AG04450 (cell line): ENCODE data around the gene SORL1. TPM values are rescaled to one million over a fixed set of nuclear protein-coding genes. Genes with fewer than 3 reads are reported as not detected.
A peak's percentile ranks its signal among the peaks of the same experiment; 100 is the strongest.

Experiments
- CTCF ChIA-PET: fragments of 300-600, 350-600 bp; formaldehyde crosslinking; extraction: SDS; loops from one replicate; lab custom pipeline; 2022; ENCODE audit warnings: antibody characterized with exemption, inconsistent platforms; lab: Charles Lee
- POLR2A ChIA-PET: fragments of 350-600 bp; formaldehyde crosslinking; extraction: SDS; loops from one replicate; lab custom pipeline; 2021; ENCODE audit warnings: antibody characterized with exemption, inconsistent platforms; lab: Yijun Ruan, JAX
- DNase-seq: peaks from one replicate; pipeline ENCODE4 v3.0.0-alpha.2; 2011; ENCODE audit warnings: low read depth, low spot score
- H3K27ac ChIP-seq: one replicate; pipeline ENCODE4 v1.5.1; 2012; ENCODE audit warnings: low read depth, low read length, control low read depth
- H3K27me3 ChIP-seq: one replicate; pipeline ENCODE4 v1.6.0; 2012; ENCODE audit warnings: low read length; ENCODE audit not compliant: control insufficient read depth, insufficient read depth
- H3K4me3 ChIP-seq: 2 replicates; pipeline ENCODE4 v1.5.1; 2011; ENCODE audit warnings: mild to moderate bottlenecking, low read depth, low read length, control low read depth
- H3K9me3 ChIP-seq: 2 replicates; pipeline ENCODE4 v1.5.1; 2012; ENCODE audit warnings: low read length; ENCODE audit not compliant: control insufficient read depth, insufficient read depth
- polyA plus RNA-seq: library from polyadenylated mRNA; depleted of rRNA; stranded (reverse); fragments of >200 nt; gene quantifications from 2 replicates; pipeline ENCODE4 v1.2.3, GENCODE V29; 2011
- TF ChIP-seq, protein P1 (sequence below): IDR thresholded peaks from 2 replicates; pipeline ENCODE4 v1.5.1; 2011; ENCODE audit warnings: low read depth, low read length, control low read depth, inconsistent platforms

Gene SORL1
- polyA plus RNA-seq, 1 experiment, result 5.4 TPM

DNA sequence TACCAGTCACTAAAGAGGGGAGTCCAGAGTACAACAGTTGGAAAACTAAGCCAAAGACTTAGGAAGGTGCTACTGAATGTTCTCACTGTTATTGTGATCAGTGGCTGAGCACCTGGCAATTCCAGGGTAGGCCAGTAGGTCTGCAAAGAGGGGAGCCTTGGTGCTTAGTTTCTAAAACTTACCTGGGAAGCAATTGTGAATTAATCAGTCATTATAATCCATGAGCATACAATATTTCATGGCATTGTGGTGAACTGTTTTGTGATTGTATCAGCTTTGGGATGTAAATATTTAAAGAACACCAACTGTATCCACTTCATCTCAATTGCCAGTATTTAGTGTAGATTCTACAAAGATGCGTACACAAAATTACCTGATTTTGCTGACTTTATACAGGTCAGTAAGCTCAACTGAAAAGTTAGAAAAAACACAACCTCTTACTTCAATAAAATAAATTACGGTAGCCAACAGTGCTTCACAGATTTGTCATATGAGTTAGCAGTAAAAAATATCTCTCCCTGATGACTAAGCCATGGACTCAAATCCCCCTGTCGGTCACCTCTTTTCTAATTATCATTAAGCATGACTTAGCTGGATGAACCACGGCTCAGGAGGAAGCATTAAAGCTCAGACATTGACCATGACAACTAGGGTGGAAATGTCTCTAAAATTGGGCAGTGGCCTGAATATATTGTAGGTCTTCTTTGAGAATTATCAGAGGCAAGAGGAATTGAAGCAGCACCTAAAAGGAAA is 30.8 kb upstream of the SORL1 start:
- POLR2A ChIA-PET, result no interaction called here
- peaks cover 12% of the 10 kb centered on the region for H3K27me3 ChIP-seq
- CTCF ChIA-PET, result no interaction called here
- H3K9me3 ChIP-seq, result no peaks in the 10 kb centered on the region
- H3K4me3 ChIP-seq, result no peak overlapping the region
- no peak for DNase-seq
- TF ChIP-seq, protein P1, sequence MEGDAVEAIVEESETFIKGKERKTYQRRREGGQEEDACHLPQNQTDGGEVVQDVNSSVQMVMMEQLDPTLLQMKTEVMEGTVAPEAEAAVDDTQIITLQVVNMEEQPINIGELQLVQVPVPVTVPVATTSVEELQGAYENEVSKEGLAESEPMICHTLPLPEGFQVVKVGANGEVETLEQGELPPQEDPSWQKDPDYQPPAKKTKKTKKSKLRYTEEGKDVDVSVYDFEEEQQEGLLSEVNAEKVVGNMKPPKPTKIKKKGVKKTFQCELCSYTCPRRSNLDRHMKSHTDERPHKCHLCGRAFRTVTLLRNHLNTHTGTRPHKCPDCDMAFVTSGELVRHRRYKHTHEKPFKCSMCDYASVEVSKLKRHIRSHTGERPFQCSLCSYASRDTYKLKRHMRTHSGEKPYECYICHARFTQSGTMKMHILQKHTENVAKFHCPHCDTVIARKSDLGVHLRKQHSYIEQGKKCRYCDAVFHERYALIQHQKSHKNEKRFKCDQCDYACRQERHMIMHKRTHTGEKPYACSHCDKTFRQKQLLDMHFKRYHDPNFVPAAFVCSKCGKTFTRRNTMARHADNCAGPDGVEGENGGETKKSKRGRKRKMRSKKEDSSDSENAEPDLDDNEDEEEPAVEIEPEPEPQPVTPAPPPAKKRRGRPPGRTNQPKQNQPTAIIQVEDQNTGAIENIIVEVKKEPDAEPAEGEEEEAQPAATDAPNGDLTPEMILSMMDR, result no peak
- H3K27ac ChIP-seq, result no peak overlapping the region

DNA sequence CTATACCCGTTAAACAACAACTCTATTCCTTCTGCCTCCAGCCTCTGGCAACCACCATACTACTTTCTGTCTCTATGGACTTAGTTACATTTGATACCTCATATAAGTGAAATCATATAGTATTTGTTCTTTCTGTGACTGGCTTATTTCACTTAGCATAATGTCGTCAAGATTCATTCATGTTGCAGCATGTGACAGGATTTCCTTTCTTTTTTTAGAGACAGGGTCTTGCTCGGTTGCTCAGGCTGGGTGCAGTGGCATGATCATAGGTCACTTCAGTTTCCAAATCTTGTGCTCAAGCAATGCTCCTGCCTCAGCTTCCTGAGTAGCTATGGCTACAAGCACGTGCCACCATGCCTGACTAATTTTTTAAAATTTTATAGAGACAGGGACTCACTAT is 29.4 kb upstream of the SORL1 start:
- no peak overlapping the region for H3K4me3 ChIP-seq
- DNase-seq, result no peak
- H3K27ac ChIP-seq, result no peak overlapping the region
- ChIA-PET POLR2A (no interaction called here), CTCF (no interaction called here)
- peaks cover 25% of the 10 kb centered on the region for H3K27me3 ChIP-seq
- H3K9me3 ChIP-seq, result no peaks in the 10 kb centered on the region
- TF ChIP-seq, protein P1, result no peak

DNA sequence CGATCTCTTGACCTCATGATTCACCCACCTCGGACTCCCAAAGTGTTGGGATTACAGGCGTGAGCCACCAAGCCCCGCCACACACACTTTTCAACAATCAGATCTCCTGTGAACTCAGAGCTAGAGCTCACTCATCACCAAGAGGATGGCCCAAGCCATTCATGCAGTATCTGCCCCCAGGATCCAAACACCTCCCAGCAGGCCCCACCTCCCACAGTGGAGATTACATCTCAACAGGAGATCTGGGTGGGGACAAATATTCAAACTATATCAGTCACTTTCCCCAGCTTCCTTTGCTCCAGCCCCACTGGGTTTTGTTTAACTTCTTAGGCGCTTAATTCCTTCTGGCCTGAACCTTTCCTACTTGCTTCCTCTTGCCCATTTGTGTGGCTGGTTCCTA is 26.3 kb upstream of the SORL1 start:
- no peak for DNase-seq
- TF ChIP-seq, protein P1, result no peak
- no peak overlapping the region for H3K4me3 ChIP-seq
- POLR2A ChIA-PET, result no interaction called here
- CTCF ChIA-PET, result no interaction called here
- peaks cover 30% of the 10 kb centered on the region for H3K27me3 ChIP-seq
- H3K27ac ChIP-seq, result no peak overlapping the region
- no peaks in the 10 kb centered on the region for H3K9me3 ChIP-seq

DNA sequence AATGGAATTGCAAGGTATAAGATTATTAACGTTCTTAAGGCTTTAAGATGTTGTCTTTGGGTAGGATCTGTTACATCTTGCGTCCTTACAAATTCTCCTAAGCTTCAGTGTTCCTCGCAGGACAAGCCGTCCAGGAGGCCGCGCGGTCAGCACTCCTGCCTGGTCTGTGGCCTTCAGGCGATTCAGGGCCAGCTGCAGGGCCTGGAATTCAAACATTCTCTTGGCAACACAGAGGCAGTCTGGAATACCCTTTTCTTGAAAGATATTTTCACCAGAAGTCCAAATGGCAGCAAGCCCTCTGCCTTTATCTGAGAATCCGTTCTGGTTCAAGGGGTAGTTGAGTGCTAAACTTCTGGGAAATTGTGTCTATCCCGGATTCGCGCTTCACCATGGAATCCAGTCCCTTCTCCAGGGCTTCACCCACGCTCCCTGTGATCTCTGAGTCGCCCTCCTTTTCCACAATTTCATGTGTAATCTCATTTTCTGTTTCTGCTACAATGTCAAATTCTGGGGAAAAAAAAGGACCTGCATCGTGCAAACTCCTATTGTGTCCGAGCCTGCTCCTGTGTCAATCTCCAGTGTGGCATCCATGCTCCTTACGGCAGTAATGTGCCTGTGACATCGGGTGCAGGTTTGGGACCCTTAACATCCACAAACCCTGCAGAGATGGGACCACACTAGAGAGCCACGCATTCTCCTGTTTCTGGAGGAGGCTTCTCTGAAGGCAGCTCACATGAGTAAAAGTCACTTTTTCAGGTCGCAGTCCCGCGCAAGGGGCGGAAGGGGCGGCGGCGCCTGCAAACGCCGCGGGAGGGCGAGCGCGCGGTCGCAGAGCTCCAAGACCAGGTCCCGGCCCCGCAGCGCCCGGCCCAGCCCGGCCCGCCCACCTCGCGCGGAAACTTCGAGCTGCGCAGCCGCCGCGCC is 25.4 kb upstream of the SORL1 start:
- POLR2A ChIA-PET, result interaction anchor here (0.6 kb wide), 1 partner anchor 9 kb away, joined by 7 read pairs; no protein-coding TSS in a partner anchor
- CTCF ChIA-PET, result no interaction called here
- H3K27me3 ChIP-seq, result peaks cover 32% of the 10 kb centered on the region
- no peaks in the 10 kb centered on the region for H3K9me3 ChIP-seq
- H3K4me3 ChIP-seq, result 0 out of 2 replicates have a peak overlapping the region, but pooled peaks have one; percentile 10
- TF ChIP-seq, protein P1, result no peak
- H3K27ac ChIP-seq, result no peak overlapping the region
- no peak for DNase-seq

DNA sequence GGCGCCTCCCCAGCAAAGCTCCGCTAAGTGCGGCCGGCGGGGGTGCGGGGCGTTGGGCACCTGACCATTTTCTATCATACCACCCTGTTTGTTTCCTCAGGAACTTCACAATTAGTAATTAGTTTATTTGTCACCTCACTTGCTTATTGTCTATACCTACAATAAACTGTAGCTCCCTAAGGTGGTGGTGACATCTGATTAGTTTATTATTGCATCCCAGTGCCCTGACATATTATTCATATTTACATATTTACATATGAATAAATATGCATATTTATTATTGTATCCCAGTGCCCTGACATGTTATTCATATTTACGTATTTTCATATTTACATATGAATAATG is 24.7 kb upstream of the SORL1 start:
- Histone ChIP-seq H3K27ac (no peak overlapping the region), H3K27me3 (peaks cover 33% of the 10 kb centered on the region), H3K4me3 (no peak overlapping the region), H3K9me3 (no peaks in the 10 kb centered on the region)
- ChIA-PET POLR2A (interaction anchor here (0.6 kb wide), 1 partner anchor 10 kb away, joined by 7 read pairs; no protein-coding TSS in a partner anchor), CTCF (interaction anchor here (0.6 kb wide), 1 partner anchor 66 kb away, joined by 3 read pairs; no protein-coding TSS in a partner anchor)
- no peak for DNase-seq
- TF ChIP-seq, protein P1, result no peak
